HG03575 (cell line): Measurements from ENCODE around the gene AK8.

ENCODE experiments used
- ATAC-seq: cut with Tn5 transposase; IDR thresholded peaks from one replicate; pipeline ENCODE4 v1.9.1; 2021; ENCODE audit not compliant: unreplicated experiment, insufficient number of reproducible peaks, low FRiP score; ENCODE audit errors: extremely low read depth

Gene AK8

DNA sequence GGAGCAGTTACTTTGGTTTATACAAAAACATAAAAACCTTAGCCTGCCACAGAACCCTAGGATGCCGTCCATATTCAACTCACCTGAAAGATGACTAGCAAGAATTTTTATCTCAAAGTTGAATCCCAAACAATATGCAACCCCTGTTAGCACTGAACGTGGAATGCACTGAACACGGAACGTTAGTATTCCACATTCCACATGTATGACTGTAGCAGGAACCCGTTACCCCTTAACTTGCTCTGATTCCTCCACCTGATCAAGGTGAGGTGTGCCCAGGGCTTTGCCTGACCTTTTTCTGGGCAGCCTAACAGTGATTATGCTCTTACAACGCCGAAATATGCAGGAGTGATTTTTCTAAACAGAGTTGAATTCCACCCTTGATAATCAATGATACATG, 43.7 kb downstream of the AK8 start:
- ATAC-seq = no peak

DNA sequence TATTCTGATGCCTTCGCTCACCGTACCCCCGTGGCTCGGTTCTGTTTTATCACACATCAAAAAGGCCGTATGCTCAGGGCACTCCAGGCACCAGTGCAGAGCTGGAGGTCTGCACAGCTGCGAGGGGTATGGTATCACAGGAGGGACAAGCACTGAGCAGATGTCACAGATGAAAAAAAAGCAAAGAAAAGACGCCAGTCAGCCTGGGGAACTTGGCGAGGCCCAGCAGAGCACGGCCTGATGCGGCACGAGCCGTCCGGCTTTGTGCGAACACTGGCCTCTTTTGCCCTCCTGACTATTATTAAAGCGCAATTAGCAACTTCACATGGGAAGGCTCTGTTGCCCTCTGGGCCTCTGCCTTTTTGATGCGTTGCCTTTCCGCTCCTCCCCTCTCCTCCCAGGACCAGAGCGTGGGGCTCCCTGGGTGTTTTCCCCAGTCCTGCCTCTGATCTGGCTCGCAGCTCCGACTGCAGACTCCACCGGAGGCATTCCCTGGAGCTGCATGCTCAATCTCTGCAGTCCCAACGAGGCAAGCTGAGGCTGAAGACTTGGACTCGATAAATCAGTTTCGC, 44.4 kb downstream of the AK8 start:
- no peak for ATAC-seq

DNA sequence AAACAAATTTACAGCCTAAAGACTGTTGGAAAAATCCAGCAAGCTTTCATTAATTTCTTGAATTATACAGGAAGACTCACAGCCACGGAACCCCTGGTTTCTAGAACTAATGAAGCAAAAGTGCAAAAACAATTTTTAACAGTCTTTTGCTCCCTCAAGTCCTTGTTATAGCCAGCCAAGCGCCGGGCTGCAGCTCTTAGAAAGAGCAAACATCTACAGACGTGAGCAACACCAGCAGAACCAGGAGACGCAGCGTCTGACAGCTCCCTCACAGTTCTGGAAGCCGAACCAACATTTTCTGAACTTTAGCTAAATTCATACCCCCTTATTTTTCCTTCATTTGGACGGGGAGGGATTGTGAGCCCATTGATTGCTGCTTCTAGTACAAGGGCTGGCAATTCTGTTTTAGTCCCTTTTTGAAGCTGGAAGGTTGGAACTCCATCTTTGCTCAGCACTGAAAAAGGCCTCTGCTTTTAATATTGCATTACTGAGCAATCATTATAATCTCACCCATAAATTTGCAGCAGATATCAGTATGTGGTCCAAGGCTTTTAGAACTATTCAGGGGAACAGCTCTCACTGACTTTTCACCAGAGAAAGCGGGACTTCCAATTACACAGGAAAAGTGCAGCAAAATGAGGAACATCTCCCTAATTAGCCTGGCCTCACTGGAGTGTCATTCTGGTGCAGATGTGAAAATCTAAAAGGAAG, 45.8 kb downstream of the AK8 start:
- no peak for ATAC-seq

DNA sequence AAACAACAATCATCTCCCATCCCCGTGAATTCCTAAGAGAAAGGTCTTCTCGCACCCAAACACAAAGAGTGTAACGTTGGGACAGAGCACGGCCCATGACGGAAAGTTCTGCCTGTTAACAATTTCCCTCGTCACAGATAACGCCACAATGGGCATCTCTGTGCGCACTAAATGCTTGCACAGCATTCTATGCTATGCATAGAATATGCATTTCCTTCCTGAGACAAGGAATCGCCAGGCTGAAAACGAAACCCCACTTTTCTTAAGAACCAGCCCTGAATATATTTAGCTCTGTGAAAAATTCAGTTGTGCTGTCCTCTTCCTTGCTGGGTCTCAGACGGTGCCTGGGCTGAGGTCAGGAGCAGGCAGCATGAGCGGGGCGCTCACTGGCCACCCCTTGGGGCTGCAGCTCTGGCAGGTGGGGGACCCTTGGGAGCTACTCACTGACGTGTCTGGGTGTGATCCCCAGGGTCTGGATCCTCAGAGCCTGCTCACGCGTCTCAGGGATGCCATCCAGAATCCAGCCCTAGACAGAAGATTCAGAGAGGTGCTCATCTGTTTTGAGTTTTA, 49.8 kb downstream of the AK8 start:
- ATAC-seq = no peak

DNA sequence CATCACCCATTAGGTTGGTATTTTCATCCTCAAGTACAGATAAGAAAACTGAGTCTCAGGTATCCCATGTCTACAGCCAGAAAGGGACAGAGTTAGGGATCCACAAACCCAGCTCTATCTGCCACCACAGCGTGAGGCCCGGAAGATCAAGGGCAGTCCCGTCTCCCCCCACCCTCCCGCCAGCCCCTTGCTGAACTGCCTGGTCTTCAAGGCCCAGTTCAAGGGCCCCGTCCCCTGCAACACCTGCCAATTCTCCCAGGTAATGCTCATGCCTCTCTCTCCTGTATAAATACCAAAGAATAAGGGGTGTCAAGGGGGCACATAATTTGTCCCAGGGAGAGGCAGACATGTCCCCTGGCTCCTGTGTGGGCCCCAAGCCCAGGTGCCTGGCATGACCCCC, 50.7 kb downstream of the AK8 start:
- no peak for ATAC-seq

DNA sequence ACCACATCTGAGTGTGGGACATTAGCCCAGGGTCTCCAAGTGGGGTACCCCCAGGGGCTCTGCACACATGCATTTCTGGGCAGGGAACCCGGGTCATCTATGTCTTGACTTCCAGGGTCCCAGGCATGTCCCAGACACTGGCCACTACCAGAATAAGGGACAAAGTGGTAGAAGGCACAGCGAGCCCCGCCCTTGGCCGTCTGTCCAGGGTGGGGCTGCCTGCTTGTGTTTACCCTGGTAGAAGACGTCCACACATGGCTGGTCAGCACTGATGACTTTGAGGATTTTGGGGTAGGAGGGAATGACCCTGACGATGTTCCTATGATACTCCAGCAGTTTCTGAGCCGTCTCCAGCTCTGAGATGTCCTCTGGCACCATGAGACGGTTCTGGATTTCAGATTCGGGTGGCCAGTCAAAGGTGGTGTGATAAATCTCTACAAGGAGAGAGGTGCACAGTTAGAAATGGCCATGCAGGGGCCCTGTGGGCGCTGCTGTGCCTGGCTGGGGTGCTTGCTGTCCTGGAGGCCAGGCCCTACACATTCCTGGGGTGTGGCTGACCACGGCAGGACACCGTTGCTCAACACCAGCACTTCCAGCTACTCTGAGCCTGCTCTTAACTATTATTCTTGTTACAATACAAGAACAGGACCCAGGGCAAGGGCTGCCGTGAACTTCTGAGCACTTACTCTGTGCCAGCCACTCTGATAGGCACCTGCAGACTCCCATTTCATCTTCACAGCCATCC, 51.3 kb downstream of the AK8 start:
- no peak for ATAC-seq

DNA sequence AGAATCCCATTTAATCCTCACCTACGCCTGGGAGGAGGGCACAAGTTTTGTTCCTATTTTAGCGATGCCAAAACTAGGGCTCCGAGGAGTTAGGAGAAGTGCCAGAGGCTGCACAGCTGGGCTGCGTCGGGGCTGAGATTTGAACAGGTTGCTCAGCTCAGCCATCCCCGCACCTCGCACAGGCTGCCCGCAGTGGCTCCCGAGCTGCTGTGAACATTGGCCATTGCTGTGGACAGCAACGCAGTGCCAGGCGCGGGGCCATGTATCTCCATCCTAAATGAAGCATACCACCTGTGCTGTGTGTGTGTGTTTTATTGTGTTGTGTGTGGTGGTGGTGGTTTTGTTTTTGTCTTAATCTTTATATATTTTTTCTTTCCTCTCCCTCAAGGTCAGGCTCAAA, 52.0 kb downstream of the AK8 start:
- ATAC-seq = no peak

DNA sequence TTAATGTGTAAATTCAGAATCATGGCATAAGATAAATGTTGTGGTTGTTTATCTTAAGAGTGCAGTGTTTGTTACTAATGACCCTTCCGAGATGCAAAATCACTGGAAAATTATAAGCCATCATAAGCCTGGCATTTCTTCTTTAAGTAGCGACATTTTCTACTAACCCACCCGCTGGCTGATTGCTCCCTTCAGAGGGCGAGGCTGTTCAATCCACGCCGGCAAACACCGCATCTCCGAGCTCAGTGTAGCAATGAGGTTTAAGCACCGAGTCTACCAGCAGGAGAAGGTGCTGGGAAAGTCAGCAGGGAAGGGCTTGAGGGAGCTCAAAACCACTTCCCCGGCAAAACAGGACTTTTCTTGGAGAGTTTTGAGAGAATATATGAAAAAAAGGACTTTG, 52.7 kb downstream of the AK8 start:
- no peak for ATAC-seq

DNA sequence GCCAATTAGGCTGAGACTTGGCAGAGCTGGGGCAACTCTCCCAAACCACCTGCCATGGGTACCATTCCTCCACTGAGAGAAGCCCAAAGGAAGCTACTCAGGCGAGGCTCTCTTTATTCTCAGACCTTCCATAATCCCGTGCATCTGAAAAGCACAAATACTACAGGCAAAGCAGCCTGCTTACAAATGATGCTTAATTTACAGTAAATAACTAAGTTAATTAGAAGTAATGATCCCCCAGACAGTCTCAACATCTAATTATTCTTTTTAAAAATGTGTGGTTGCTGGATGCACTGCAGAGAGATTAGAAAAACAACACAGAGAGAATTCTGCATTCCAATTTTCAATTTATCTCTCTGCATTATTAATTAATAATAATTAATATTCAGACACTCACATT, 53.1 kb downstream of the AK8 start:
- no peak for ATAC-seq

DNA sequence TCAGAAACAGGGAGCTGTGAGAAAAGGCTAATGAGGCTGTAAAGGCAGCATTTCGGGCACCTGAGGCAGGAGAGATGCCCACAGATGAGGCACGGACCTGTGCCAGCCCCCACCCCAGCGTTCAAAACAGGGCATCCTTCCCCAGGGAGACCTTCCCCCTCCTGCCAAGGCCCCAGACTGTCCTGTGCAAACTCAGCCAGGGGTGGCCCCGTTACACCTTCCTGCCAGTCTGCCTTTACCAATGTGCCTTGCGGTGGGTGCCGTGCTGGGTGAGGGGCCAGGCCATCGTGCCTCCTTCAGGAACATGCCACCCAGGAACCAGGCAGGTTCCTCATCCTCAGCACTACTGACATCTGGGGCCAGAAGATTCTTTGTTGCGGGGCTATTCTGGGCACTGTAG, 53.9 kb downstream of the AK8 start:
- ATAC-seq = no peak

DNA sequence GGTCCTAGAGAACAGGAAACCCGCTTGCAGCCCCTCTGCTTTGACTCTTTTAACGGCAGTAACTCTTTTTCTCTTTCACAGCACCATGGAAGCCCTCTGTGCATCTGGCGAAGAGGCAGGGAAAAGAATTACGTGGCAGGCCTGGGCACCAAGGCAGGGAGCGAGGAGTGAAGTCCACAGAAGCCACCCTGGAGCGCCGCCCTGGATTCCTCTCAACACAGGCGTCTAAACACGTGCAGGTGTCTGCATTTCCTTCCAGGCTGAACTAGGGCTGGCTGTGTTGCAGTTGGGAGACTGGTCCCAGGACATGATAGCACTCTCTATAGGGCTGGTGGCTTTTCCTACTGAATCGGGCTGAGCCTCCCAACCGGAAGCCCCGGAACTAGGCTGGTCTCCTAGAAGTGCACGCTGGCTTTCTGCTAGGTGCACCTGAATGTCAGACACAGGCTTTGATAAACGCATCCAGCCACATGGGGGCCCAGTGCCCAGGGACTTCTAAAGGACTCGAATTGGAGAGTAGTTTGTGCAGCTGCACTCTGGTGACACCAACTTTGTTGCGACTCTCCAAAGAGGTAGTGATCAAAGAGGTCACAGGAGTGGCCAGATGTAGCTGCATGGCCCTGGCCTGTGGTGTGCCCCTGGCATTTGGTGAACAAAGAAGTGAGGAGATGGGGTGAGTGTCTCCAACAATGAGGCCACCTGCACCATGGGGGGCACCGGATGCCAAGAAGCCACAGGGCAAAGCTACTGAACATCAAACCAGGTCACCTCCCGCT, 54.5 kb downstream of the AK8 start:
- ATAC-seq = no peak

DNA sequence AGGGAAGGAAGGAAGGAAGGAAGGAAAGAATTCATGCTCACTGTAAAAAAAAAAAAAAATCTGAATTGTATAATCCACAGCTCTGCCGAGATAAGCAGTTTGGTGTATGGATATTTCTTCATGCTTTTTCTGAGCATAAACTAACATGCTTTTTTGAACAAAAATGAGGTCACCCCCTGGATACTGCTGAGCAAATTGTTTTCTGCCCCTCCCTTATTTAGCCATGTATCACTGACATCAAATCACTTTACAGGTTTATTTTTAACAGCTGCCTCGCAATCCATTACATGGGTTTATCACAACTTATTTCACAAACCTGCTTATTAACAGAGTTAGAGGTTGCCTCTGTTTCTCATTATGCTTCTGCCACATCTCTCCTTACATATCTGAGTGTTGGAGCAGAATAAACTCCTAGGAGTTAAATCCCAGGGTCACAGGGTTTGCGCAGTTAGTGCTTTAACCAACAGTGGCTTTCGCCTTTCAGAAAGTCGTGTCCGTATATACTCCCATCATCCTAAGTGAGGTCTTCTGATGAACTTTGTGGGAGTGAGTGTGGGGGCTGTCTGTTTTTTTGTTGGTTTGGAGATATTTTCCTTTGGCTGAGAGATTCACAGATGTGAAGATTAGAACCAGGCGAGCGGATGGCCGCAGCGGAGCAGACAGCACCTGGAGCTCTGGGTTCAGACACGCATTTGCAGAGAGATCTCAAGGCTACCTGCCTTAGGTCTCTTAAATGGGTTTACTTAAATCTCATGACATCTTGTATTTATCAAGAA, 57.7 kb downstream of the AK8 start:
- ATAC-seq = no peak

DNA sequence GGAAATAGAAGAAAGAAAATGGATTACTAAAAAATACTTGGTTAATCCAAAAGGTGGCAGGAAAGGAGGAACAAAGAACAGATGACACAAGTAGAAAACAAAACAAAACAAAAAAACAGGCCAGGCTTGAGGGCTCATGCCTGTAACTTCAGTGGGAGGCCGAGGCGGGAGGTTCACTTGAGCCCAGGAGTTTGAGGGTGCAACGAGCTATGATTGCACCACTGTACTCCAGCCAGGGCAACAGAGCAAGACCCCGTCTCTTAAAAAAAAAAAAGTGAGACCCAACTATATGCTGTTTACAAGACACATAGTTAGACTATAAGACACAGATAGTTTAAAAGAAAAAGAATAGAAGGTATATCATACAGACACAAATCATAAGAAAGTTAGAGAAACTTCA, 59.5 kb downstream of the AK8 start:
- ATAC-seq = no peak

DNA sequence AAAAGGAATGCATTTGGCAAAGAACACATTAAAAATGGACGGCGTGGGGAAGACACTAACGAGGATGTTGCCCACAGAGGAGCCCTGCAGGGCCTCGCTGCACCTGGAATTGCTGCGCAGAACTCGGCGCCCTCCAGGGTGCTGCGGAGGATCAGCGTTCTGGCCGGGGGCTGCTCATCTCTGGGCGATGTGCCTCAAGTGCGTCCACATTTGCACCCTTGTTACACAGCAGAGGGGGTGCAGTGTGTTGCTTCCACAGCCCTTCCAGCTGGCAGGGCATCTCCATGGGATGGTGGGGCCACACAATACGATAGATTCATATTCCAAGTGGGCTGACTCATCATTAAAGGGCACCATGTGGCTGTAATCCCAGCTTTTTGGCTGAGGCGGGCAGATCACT, 63.1 kb downstream of the AK8 start:
- no peak for ATAC-seq

DNA sequence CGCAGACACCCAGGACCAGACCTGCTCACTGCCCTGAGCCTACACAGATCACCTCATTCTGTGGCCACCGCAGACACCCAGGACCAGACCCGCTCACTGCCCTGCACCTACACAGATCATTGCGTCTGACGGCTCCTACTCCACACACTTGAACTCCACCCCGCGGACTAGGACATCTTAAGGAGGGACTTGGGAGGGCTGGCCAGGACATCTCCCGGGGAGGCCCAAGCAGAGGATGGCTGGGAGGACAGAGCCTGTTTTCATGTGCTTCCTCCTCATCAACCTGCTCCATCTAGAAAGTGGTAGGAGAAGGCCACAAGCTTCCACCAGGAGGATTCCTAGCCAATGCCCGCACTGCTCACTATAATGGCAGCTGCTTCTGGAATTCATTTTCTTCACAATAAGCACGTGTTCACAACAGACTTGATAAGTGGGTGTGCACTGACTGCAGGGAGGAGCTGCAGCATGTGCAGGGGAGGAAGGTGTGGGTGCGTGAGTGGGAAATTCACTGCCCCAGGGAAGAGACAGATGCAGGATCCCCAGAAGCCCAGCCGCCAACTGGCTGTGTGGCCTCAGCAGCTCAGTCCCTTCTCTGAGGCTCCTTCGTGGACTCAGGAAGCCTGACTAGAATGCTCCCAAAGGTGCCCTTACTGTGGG, 64.8 kb downstream of the AK8 start:
- ATAC-seq = no peak

DNA sequence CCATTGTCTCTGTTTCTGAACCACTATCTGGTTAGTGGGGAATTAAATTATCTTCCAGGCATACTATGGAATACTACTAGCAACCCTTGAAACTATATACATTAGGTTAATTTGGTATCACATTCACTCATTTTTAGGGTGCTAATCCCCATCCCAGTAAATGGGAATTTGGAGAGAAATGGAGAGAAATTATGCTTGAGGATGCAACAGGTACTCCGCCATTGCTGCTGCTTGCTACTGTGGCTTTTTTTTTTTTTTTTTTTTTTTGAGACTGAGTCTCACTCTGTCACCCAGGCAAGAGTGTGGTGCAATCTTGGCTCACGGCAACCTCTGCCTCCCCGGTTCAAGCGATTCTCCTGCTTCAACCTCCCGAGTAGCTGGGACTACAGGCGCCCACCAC, 66.1 kb downstream of the AK8 start:
- no peak for ATAC-seq

DNA sequence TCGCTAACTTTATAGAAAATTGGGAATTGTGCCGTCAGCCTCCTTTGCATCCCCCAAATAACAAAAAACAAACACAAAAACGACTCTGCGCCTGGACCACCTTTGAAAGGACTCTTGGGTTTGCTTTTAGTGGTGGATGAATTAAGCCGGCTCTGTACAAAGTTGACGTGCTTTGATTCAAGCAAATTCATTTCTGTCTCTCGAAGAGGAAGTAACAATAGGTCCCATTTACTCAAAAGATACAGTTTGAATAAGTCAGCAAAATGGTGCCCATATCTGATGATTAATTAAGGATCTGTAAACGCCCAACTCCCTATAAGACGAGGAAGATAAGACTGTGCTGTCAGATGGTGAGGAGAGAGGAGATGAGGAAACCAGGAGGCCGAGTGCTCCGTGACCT, 67.8 kb downstream of the AK8 start:
- no peak for ATAC-seq

DNA sequence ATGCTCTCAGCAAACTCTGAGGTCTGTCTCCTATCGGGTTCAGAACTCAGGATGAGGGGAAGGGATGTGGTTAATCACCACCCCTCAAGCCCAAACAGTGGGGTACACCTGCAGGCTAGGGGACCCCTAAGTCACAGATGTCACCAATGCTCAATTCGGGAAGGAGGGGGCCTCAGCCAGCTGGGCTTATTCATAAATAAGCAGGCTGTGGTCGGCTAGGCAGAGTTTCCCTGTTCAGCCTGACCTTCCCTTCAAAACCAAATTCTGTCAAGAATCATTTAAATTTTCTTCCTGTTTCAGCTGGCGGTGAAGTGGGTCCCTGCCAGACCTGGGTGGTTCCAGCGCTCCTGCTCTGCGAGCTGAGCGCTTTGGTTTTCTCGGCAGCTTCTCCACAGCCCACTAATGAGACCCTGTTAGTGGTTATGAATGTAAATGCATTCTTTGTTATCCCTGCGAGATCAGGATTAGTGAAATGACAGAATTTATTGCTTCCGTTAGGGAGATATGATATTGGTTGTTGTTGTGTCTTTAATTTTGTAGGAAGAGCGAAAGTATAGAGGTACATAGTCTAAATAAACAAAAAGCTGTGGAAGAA, 68.3 kb downstream of the AK8 start:
- no peak for ATAC-seq
